ENCODE measurements around the gene NLK.

The NLK gene

GRCh38 chr17:27997044-27997401, 45.5 kb upstream of the NLK start:
- Histone ChIP-seq H3K27me3 (ENCODE audit: insufficient read depth, low read length, poor library complexity, severe bottlenecking) (no peaks in the 10 kb centered on the region), H3K9me2 (replicated peaks; ENCODE audit: low read depth, low read length) (no peaks in the 10 kb centered on the region), H4K20me1 (ENCODE audit: insufficient read depth, low read length, poor library complexity, severe bottlenecking) (no peaks in the 10 kb centered on the region), H3K36me3 (ENCODE audit: insufficient read depth, low read length) (no peaks in the 10 kb centered on the region), H3K4me3 (ENCODE audit: low read length, poor library complexity, severe bottlenecking) (no peak overlapping the region), H3K9ac (ENCODE audit: low read depth, low read length, poor library complexity, severe bottlenecking) (no peak overlapping the region), H2AFZ (ENCODE audit: low read length) (no peak overlapping the region), H3K9me3 (ENCODE audit: insufficient read depth, low read depth, low read length) (no peaks in the 10 kb centered on the region; the same call in 1 of the 2 replicates), H3K4me1 (ENCODE audit: insufficient read depth, low read length, poor library complexity, severe bottlenecking) (no peaks in the 10 kb centered on the region), H3K4me2 (ENCODE audit: low read depth, low read length, poor library complexity, severe bottlenecking) (no peak overlapping the region), H3K79me2 (ENCODE audit: insufficient read depth, low read length) (no peaks in the 10 kb centered on the region), H3F3A (ENCODE audit: low read depth) (no peaks in the 10 kb centered on the region)
- no peak for TF ChIP-seq CTCF (conservative IDR thresholded peaks at IDR 0.05; ENCODE audit: low read length)
- TF ChIP-seq EZH2phosphoT487 (IDR thresholded peaks at IDR 0.05; ENCODE audit: borderline replicate concordance): no peak

GRCh38 chr17:27997522-27997921, 45.0 kb upstream of the NLK start:
- H3K27me3 ChIP-seq (ENCODE audit: insufficient read depth, low read length, poor library complexity, severe bottlenecking): no peaks in the 10 kb centered on the region

GRCh38 chr17:28001149-28001548, 41.3 kb upstream of the NLK start:
- Histone ChIP-seq H3K79me2 (ENCODE audit: insufficient read depth, low read length) (no peaks in the 10 kb centered on the region), H2AFZ (ENCODE audit: low read length) (no peak overlapping the region), H4K20me1 (ENCODE audit: insufficient read depth, low read length, poor library complexity, severe bottlenecking) (no peaks in the 10 kb centered on the region), H3K36me3 (ENCODE audit: insufficient read depth, low read length) (no peaks in the 10 kb centered on the region), H3K4me3 (ENCODE audit: low read length, poor library complexity, severe bottlenecking) (no peak overlapping the region), H3K9me3 (ENCODE audit: insufficient read depth, low read depth, low read length) (no peaks in the 10 kb centered on the region), H3F3A (ENCODE audit: low read depth) (no peaks in the 10 kb centered on the region), H3K4me2 (ENCODE audit: low read depth, low read length, poor library complexity, severe bottlenecking) (no peak overlapping the region), H3K9ac (ENCODE audit: low read depth, low read length, poor library complexity, severe bottlenecking) (no peak overlapping the region), H3K9me2 (replicated peaks; ENCODE audit: low read depth, low read length) (no peaks in the 10 kb centered on the region), H3K27me3 (ENCODE audit: insufficient read depth, low read length, poor library complexity, severe bottlenecking) (no peaks in the 10 kb centered on the region), H3K4me1 (ENCODE audit: insufficient read depth, low read length, poor library complexity, severe bottlenecking) (no peaks in the 10 kb centered on the region)
- TF ChIP-seq CTCF (conservative IDR thresholded peaks at IDR 0.05; ENCODE audit: low read length): no peak
- TF ChIP-seq EZH2phosphoT487 (IDR thresholded peaks at IDR 0.05; ENCODE audit: borderline replicate concordance): no peak

More at GRCh38 chr17:27997522-27997921, 45.0 kb upstream of the NLK start:
- Histone ChIP-seq H3K4me3 (ENCODE audit: low read length, poor library complexity, severe bottlenecking) (no peak overlapping the region), H2AFZ (ENCODE audit: low read length) (no peak overlapping the region), H3K9me2 (replicated peaks; ENCODE audit: low read depth, low read length) (no peaks in the 10 kb centered on the region), H3K4me1 (ENCODE audit: insufficient read depth, low read length, poor library complexity, severe bottlenecking) (no peaks in the 10 kb centered on the region), H3K9ac (ENCODE audit: low read depth, low read length, poor library complexity, severe bottlenecking) (no peak overlapping the region), H3F3A (ENCODE audit: low read depth) (no peaks in the 10 kb centered on the region), H4K20me1 (ENCODE audit: insufficient read depth, low read length, poor library complexity, severe bottlenecking) (no peaks in the 10 kb centered on the region), H3K79me2 (ENCODE audit: insufficient read depth, low read length) (no peaks in the 10 kb centered on the region), H3K36me3 (ENCODE audit: insufficient read depth, low read length) (no peaks in the 10 kb centered on the region), H3K4me2 (ENCODE audit: low read depth, low read length, poor library complexity, severe bottlenecking) (no peak overlapping the region), H3K9me3 (ENCODE audit: insufficient read depth, low read depth, low read length) (no peaks in the 10 kb centered on the region; the same call in 1 of the 2 replicates)
- TF ChIP-seq CTCF (conservative IDR thresholded peaks at IDR 0.05; ENCODE audit: low read length) (no peak), EZH2phosphoT487 (IDR thresholded peaks at IDR 0.05; ENCODE audit: borderline replicate concordance) (no peak)

All from Loucy (cell line).